Upper lobe of left lung (tissue), 6 donors: ENCODE measurements around the gene GRK5. TPM values are rescaled to one million over a fixed set of nuclear protein-coding genes. Genes with fewer than 3 reads are reported as not detected.

Experiments
- ATAC-seq, 2 donors: fragments of 200-7000 bp; cut with Tn5 transposase; one replicate each; pipeline ENCODE4 v1.9.1; 2022; ENCODE audit warnings: mild to moderate bottlenecking in 2 of 2, moderate library complexity in 2 of 2; ENCODE audit not compliant: low FRiP score in 2 of 2
- DNase-seq, 2 donors: peaks; one replicate each; pipeline ENCODE4 v3.0.0-alpha.2; 2019 to 2020
- H3K27ac ChIP-seq, 4 donors: fragments of 200-600 bp; sonication (generic); one replicate each; pipeline ENCODE4 v1.5.1; 2016 to 2019
- H3K27me3 ChIP-seq, 4 donors: fragments of 200-600 bp; sonication (generic); one replicate each; pipeline ENCODE4 v1.5.1; 2017 to 2019
- H3K36me3 ChIP-seq, 4 donors: fragments of 200-600 bp; sonication (generic); one replicate each; pipeline ENCODE4 v1.5.1; 2016 to 2019
- H3K4me1 ChIP-seq, 4 donors: fragments of 200-600 bp; sonication (generic); one replicate each; pipeline ENCODE4 v1.5.1; 2018 to 2019
- H3K4me3 ChIP-seq, 4 donors: fragments of 200-600 bp; sonication (generic); one replicate each; pipeline ENCODE4 v1.5.1; 2017 to 2019; ENCODE audit warnings: mild to moderate bottlenecking in 2 of 4, moderate library complexity in 1 of 4
- H3K9me3 ChIP-seq, 4 donors: fragments of 200-600 bp; sonication (generic); one replicate each; pipeline ENCODE4 v1.5.1; 2018 to 2019
- EP300 ChIP-seq, 4 donors: sonication (generic); formaldehyde crosslinking; IDR thresholded peaks; one replicate each; pipeline ENCODE4 v1.5.1; 2017; ENCODE audit warnings: antibody characterized with exemption in 4 of 4, control low read depth in 2 of 4
- POLR2A ChIP-seq, 4 donors: fragments of 450-650 bp; IDR thresholded peaks; one replicate each; pipeline ENCODE4 v1.5.1; 2016 to 2017; ENCODE audit warnings: antibody characterized with exemption in 4 of 4, mild to moderate bottlenecking in 2 of 4
- POLR2AphosphoS5 ChIP-seq, 2 donors: sonication (generic); formaldehyde crosslinking; IDR thresholded peaks; one replicate each; pipeline ENCODE4 v1.5.1; 2017; ENCODE audit warnings: antibody characterized with exemption in 2 of 2
- WGBS, 2 donors: methylation state at CpG; one replicate each; pipeline ENCODE4 v1.1.5; 2017 to 2018; 5-methylcytosine and 5-hydroxymethylcytosine counted together
- total RNA-seq, 6 donors: library from RNA; depleted of rRNA in 4 of 6; stranded (reverse); fragments of >200 nt in 4 of 6; gene quantifications; one replicate each; pipeline versions ENCODE4 v1.1.0 to v1.2.1, GENCODE V29; 2016 to 2021
- TF ChIP-seq, protein P1 (sequence below), 6 experiments: fragments of 450-650 bp in 4 of 6; fragments of 200-600 bp in 2 of 6; sonication (generic) in 2 of 6; IDR thresholded peaks; one replicate each; pipeline ENCODE4 v1.5.1; 2016 to 2019; ENCODE audit warnings: antibody characterized with exemption in 6 of 6
- donor health status: DM: no; HTN: no; CAD: no; lungs with moderate emphysema.
- donor health status: DM: no; HTN: yes; CAD: no; lungs with severe emphysema.

Gene GRK5
- total RNA-seq, 6 donors from 2014 or later = 38.6 to 80.9 (median 61.1) TPM

DNA sequence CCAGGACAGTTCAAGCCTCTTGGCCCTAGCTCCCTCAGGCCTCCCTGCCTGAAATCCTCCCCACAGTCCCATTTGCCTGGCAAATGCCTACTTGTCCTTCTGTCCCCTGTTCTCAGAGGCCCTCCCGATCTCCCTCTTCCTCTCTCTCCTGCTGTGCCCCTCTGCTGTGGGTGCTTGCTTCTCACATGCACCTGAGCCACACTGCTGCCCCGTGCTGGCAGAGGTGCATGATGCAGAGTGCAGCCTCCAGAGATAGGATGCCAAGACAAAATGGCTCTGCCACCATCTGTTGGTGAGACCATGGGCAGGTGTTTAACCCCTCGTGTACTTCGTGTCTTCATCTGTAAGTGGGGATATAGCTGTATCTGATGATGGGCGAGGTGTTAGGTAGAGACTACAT is 176.8 kb downstream of the GRK5 start:
- Histone ChIP-seq H3K27ac (peak overlapping the region in 1 of 4 donors; percentile 37), H3K4me3 (no peak overlapping the region), H3K4me1 (peaks cover 0 to 8% (median 0%) of the 10 kb centered on the region in 4 donors), H3K27me3 (no peaks in the 10 kb centered on the region), H3K9me3 (no peaks in the 10 kb centered on the region), H3K36me3 (peaks cover 0 to 26% (median 9%) of the 10 kb centered on the region in 4 donors)
- no peak for ATAC-seq
- no peak for DNase-seq
- WGBS, 2 donors = 89 to 94% methylated on average over 5 of the region's 5 CpGs
- TF ChIP-seq POLR2AphosphoS5 (IDR thresholded peaks at IDR 0.05) = no peak
- TF ChIP-seq POLR2A (IDR thresholded peaks at IDR 0.05) = no peak
- TF ChIP-seq EP300 (IDR thresholded peaks at IDR 0.05) = no peak
- TF ChIP-seq, protein P1, sequence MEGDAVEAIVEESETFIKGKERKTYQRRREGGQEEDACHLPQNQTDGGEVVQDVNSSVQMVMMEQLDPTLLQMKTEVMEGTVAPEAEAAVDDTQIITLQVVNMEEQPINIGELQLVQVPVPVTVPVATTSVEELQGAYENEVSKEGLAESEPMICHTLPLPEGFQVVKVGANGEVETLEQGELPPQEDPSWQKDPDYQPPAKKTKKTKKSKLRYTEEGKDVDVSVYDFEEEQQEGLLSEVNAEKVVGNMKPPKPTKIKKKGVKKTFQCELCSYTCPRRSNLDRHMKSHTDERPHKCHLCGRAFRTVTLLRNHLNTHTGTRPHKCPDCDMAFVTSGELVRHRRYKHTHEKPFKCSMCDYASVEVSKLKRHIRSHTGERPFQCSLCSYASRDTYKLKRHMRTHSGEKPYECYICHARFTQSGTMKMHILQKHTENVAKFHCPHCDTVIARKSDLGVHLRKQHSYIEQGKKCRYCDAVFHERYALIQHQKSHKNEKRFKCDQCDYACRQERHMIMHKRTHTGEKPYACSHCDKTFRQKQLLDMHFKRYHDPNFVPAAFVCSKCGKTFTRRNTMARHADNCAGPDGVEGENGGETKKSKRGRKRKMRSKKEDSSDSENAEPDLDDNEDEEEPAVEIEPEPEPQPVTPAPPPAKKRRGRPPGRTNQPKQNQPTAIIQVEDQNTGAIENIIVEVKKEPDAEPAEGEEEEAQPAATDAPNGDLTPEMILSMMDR (IDR thresholded peaks at IDR 0.05) = no peak

DNA sequence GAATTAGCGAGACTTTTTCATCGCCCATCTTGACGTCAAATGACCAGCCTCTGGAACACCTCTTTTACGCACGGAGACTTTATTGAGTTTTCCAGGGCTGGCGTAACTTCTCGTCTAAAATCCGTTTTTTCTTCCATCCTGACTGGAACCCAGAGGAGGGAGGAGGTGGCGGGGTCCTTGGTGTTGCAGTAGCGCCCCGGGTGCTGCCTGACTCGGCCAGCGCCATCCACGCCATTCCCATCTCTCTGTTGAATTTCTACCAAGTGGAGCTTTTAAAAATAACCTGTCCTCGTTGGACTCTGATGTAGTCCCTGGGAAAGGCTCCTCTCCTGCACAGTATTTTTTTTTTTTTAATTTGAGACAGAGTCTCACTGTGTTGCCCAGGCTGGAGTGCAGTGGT is 179.3 kb downstream of the GRK5 start:
- ATAC-seq (no peak), DNase-seq (no peak)
- H3K27me3 ChIP-seq = no peaks in the 10 kb centered on the region
- TF ChIP-seq EP300 (IDR thresholded peaks at IDR 0.05) (no peak), POLR2AphosphoS5 (IDR thresholded peaks at IDR 0.05) (no peak), POLR2A (IDR thresholded peaks at IDR 0.05) (no peak)
- TF ChIP-seq, protein P1 (IDR thresholded peaks at IDR 0.05) = no peak
- peaks cover 0 to 10% (median 3%) of the 10 kb centered on the region in 4 donors for H3K36me3 ChIP-seq
- H3K27ac ChIP-seq = no peak overlapping the region
- peaks cover 0 to 14% (median 4%) of the 10 kb centered on the region in 4 donors for H3K4me1 ChIP-seq
- H3K9me3 ChIP-seq = no peaks in the 10 kb centered on the region
- no peak overlapping the region for H3K4me3 ChIP-seq
- 92 to 96% methylated on average over 15 of the region's 15 CpGs for WGBS, 2 donors

DNA sequence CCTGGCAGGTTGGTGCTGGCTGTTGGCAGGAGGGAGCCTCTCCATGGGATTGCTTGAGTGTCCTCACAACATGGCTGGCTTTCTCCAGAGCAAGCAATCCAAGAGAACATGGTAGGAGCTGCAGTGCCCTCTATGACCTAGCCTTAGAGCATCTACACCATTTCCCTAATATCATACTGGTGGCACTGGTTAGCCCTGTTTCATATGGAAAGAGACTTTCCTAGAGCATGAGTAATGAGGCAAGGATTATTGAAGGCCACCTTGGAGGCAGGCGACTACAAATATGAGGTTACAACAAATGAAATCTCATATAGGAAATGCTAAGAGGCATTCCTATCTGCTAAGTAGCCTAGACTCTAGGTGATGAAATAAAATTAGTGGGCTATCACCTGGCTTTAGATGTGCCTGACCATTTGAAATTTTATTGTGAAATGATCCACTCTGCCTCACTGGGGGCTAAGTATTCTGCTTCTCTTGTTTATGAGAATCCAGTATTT is 181.5 kb downstream of the GRK5 start:
- Histone ChIP-seq H3K36me3 (peaks cover 0 to 6% (median 0%) of the 10 kb centered on the region in 4 donors), H3K4me3 (no peak overlapping the region), H3K9me3 (no peaks in the 10 kb centered on the region), H3K4me1 (peaks cover 0 to 14% (median 3%) of the 10 kb centered on the region in 4 donors), H3K27ac (no peak overlapping the region), H3K27me3 (no peaks in the 10 kb centered on the region)
- ATAC-seq (no peak), DNase-seq (no peak)
- 83 to 100% methylated on average over 1 of the region's 1 CpG for WGBS, 2 donors
- TF ChIP-seq EP300 (IDR thresholded peaks at IDR 0.05) (no peak), POLR2A (IDR thresholded peaks at IDR 0.05) (no peak), POLR2AphosphoS5 (IDR thresholded peaks at IDR 0.05) (no peak)
- TF ChIP-seq, protein P1 (IDR thresholded peaks at IDR 0.05) = no peak

DNA sequence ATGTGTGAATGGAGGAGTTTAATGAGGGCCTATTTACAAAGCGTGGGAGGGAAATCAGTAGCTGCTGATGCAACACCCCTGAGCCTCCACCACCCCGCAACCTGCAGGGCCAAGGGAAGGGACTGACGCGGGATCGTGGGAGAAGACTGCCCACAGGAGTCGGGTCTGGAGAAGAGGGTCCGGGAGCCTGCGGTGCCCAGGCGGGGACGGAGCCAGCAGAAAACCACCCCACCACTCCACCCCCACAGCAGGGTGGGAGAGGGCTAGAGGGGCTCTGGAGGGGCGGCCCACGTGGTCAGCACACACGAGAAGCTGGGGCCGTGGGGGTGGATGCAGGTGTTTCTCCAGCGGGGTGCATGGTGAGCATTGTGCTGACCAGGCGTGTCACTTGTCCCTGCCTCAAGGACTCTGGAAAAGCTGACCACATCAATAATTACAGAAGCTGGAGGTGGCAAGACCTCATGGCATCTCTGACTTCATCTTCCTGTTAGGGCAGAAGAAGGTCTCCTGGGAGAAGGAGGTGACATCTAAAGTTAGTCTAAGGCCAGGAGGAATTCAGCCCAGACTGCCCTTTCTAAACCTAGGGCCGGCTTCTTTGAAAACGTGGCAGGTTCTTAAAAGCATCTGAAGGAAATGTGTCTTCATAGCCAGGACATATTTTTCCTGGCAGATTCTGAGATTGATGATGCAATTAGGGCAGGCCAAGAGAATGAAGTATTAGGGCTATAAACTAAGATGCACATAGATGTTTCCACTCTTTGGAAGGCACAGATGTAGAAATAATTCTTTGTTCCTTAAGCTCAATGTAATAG is 184.3 kb downstream of the GRK5 start:
- ATAC-seq (no peak), DNase-seq (no peak)
- peaks cover 0 to 2% (median 0%) of the 10 kb centered on the region in 4 donors for H3K36me3 ChIP-seq
- H3K4me3 ChIP-seq = no peak overlapping the region
- peaks cover 18 to 32% (median 22%) of the 10 kb centered on the region in 4 donors for H3K4me1 ChIP-seq
- 81 to 91% methylated on average over 12 to 17 of the region's 18 CpGs for WGBS, 2 donors
- TF ChIP-seq, protein P1 (IDR thresholded peaks at IDR 0.05) = no peak
- TF ChIP-seq EP300 (IDR thresholded peaks at IDR 0.05) (no peak), POLR2AphosphoS5 (IDR thresholded peaks at IDR 0.05) (no peak), POLR2A (IDR thresholded peaks at IDR 0.05) (no peak)
- H3K27me3 ChIP-seq = no peaks in the 10 kb centered on the region
- H3K9me3 ChIP-seq = no peaks in the 10 kb centered on the region
- H3K27ac ChIP-seq = no peak overlapping the region
